Measurements from ENCODE around the gene ACOT7. TPM values are rescaled to one million over a fixed set of nuclear protein-coding genes. Genes with fewer than 3 reads are reported as not detected.

The ACOT7 gene
- total RNA-seq, 1 experiment from 2014 or later: 165 TPM

DNA sequence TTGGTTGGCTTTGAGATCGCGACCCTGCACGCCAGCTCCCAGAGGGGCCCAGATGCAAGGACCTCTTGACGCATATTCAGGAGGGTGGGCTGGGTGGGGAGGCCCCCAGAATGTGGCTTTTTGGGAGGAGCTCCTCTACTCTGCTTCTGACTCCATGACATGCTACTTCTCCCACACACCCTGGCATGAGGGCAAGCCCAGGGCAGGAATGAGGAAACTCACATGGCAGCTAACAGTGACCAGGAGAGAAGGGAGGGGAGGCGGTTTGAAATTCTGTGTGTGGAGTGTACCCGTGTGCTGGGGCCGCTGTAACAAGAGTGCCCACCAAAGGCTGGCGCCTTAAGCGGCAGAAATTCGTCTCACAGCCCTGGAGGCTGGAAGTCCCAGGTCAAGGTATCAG lies 71.4 kb downstream of the ACOT7 start:
- H2AFZ ChIP-seq (ENCODE audit: low read length): no peak overlapping the region
- H3K4me2 ChIP-seq (ENCODE audit: low read length): no peak overlapping the region
- peaks cover 19% of the 10 kb centered on the region for H3K36me3 ChIP-seq (ENCODE audit: low read depth, low read length)
- H3K9me3 ChIP-seq (ENCODE audit: low read length): no peaks in the 10 kb centered on the region
- POLR2A ChIA-PET (ENCODE audit: unreplicated experiment): no interaction called here
- H3K4me3 ChIP-seq (ENCODE audit: low read length): no peak overlapping the region
- no peaks in the 10 kb centered on the region for H4K20me1 ChIP-seq (ENCODE audit: low read length)
- H3K9ac ChIP-seq (ENCODE audit: low read length): no peak overlapping the region
- H3K27ac ChIP-seq (ENCODE audit: low read length): no peak overlapping the region
- H3K79me2 ChIP-seq (ENCODE audit: low read length): no peaks in the 10 kb centered on the region
- intact Hi-C loops (cut with micrococcal nuclease): no loop called here
- no TSS peak for BruUV-seq (replicated peaks)
- TF ChIP-seq, protein P1, sequence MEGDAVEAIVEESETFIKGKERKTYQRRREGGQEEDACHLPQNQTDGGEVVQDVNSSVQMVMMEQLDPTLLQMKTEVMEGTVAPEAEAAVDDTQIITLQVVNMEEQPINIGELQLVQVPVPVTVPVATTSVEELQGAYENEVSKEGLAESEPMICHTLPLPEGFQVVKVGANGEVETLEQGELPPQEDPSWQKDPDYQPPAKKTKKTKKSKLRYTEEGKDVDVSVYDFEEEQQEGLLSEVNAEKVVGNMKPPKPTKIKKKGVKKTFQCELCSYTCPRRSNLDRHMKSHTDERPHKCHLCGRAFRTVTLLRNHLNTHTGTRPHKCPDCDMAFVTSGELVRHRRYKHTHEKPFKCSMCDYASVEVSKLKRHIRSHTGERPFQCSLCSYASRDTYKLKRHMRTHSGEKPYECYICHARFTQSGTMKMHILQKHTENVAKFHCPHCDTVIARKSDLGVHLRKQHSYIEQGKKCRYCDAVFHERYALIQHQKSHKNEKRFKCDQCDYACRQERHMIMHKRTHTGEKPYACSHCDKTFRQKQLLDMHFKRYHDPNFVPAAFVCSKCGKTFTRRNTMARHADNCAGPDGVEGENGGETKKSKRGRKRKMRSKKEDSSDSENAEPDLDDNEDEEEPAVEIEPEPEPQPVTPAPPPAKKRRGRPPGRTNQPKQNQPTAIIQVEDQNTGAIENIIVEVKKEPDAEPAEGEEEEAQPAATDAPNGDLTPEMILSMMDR (conservative IDR thresholded peaks at IDR 0.05; ENCODE audit: low read depth, low read length): no peak
- TF ChIP-seq EZH2 (IDR thresholded peaks at IDR 0.05; ENCODE audit: low read length, unreplicated experiment): no peak
- no peak for TF ChIP-seq EZH2phosphoT487 (IDR thresholded peaks at IDR 0.05; ENCODE audit: borderline replicate concordance, low read length)
- DNase-seq (no peak), ATAC-seq (no peak)
- no peaks in the 10 kb centered on the region for H3K9me2 ChIP-seq (replicated peaks; ENCODE audit: low read length)
- CTCF ChIA-PET: no interaction called here
- peaks cover 25% of the 10 kb centered on the region for H3K4me1 ChIP-seq (ENCODE audit: insufficient read depth, low read length)
- no peaks in the 10 kb centered on the region for H3K27me3 ChIP-seq (ENCODE audit: low read length)
- peaks cover 2% of the 10 kb centered on the region for H3F3A ChIP-seq (ENCODE audit: low read length, unreplicated experiment)

DNA sequence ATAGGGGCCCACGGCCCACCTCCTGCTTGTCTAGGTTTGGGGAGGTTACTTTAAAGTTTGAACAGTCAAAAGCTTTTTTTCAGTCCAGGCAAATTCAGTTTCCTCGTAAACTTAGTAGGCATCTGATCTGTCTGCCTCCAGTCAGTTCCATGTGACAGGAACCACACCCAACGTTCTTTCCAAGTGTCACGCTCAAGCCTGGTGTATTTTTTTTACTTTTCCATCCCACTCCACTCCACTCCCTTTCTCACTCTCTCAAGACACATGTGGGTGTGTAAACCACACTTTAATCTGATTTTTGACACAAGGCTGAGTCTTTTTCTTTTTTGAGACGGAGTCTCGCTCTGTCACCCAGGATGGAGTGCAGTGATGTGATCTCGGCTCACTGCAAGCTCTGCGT lies 72.4 kb downstream of the ACOT7 start:
- CTCF ChIA-PET: interaction anchor here (0.6 kb wide), 1 partner anchor 36 kb away, joined by 3 read pairs; no protein-coding TSS in a partner anchor
- Histone ChIP-seq H3K9me2 (replicated peaks; ENCODE audit: low read length) (no peaks in the 10 kb centered on the region), H3K36me3 (ENCODE audit: low read depth, low read length) (peaks cover 16% of the 10 kb centered on the region), H3K27ac (ENCODE audit: low read length) (peak overlapping the region; percentile 58), H4K20me1 (ENCODE audit: low read length) (no peaks in the 10 kb centered on the region), H3K4me2 (ENCODE audit: low read length) (no peak overlapping the region), H2AFZ (ENCODE audit: low read length) (no peak overlapping the region), H3K27me3 (ENCODE audit: low read length) (no peaks in the 10 kb centered on the region), H3K79me2 (ENCODE audit: low read length) (no peaks in the 10 kb centered on the region), H3K9ac (ENCODE audit: low read length) (peak overlapping the region; percentile 37; the same call in 1 of the 2 replicates), H3F3A (ENCODE audit: low read length, unreplicated experiment) (peaks cover 7% of the 10 kb centered on the region), H3K9me3 (ENCODE audit: low read length) (no peaks in the 10 kb centered on the region), H3K4me1 (ENCODE audit: insufficient read depth, low read length) (peaks cover 35% of the 10 kb centered on the region), H3K4me3 (ENCODE audit: low read length) (no peak overlapping the region)
- no peak for DNase-seq
- no peak for ATAC-seq
- POLR2A ChIA-PET (ENCODE audit: unreplicated experiment): no interaction called here
- BruUV-seq (replicated peaks): no TSS peak
- intact Hi-C loops (cut with micrococcal nuclease): no loop called here
- TF ChIP-seq EZH2 (IDR thresholded peaks at IDR 0.05; ENCODE audit: low read length, unreplicated experiment) (no peak), EZH2phosphoT487 (IDR thresholded peaks at IDR 0.05; ENCODE audit: borderline replicate concordance, low read length) (no peak)
- TF ChIP-seq, protein P1 (conservative IDR thresholded peaks at IDR 0.05; ENCODE audit: low read depth, low read length): no peak

DNA sequence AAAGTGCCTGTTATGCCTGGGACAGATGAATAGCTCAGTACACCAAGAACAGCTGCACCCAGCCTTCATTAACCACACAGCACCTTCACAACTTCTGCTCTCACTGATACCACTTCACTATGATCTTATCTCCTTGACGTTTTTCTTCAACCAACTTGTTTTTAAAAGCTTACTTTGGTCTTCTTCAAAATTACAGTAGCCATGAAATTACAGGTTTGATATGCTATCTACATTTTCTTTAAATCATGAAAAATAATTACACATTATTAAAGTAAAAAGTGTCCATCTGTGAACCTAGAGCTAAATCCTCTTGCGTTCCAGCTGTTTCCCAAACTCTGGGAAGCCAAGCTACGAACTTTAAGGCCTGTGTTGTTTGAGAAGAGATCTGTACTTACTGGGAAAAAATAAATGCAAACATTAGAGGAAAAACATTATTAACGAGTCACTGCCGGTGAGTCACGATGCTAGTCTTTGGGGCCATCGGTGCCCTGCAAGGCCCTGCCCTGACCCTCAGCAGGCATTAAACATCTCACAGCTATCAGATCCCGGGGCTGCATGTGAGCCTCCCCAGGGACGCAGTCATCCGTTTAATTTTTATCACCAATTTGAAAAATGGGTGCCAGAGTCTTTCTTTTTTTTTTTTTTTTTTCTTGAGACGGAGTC lies 76.3 kb downstream of the ACOT7 start:
- Histone ChIP-seq H3K27me3 (ENCODE audit: low read length) (no peaks in the 10 kb centered on the region), H3K4me2 (ENCODE audit: low read length) (peak overlapping the region; percentile 54), H3K79me2 (ENCODE audit: low read length) (no peaks in the 10 kb centered on the region), H2AFZ (ENCODE audit: low read length) (no peak overlapping the region), H3K4me1 (ENCODE audit: insufficient read depth, low read length) (peaks cover 29% of the 10 kb centered on the region), H3K9me3 (ENCODE audit: low read length) (no peaks in the 10 kb centered on the region), H3K9me2 (replicated peaks; ENCODE audit: low read length) (no peaks in the 10 kb centered on the region), H3F3A (ENCODE audit: low read length, unreplicated experiment) (peaks cover 7% of the 10 kb centered on the region), H3K4me3 (ENCODE audit: low read length) (no peak overlapping the region), H3K9ac (ENCODE audit: low read length) (peak overlapping the region; percentile 89), H3K36me3 (ENCODE audit: low read depth, low read length) (peaks cover 18% of the 10 kb centered on the region), H4K20me1 (ENCODE audit: low read length) (no peaks in the 10 kb centered on the region), H3K27ac (ENCODE audit: low read length) (peak overlapping the region; percentile 95)
- intact Hi-C loops (cut with micrococcal nuclease): loop anchor here (1.0 kb wide), 1 partner anchor 17 kb away; no protein-coding TSS in a partner anchor
- DNase-seq: peak; percentile 91
- BruUV-seq (replicated peaks): TSS peak; percentile 98
- POLR2A ChIA-PET (ENCODE audit: unreplicated experiment): interaction anchor here (0.5 to 1.0 kb wide), 6 partner anchors 16 to 1710 kb away, joined by 3 to 23 read pairs (median 4); no protein-coding TSS in a partner anchor
- ATAC-seq: peak; percentile 94
- CTCF ChIA-PET: interaction anchor here (0.7 to 1.5 kb wide), 2 partner anchors 19 to 71 kb away, joined by 3 to 6 read pairs; no protein-coding TSS in a partner anchor
- TF ChIP-seq EZH2 (IDR thresholded peaks at IDR 0.05; ENCODE audit: low read length, unreplicated experiment): no peak
- TF ChIP-seq, protein P1 (conservative IDR thresholded peaks at IDR 0.05; ENCODE audit: low read depth, low read length): no peak
- no peak for TF ChIP-seq EZH2phosphoT487 (IDR thresholded peaks at IDR 0.05; ENCODE audit: borderline replicate concordance, low read length)

All from PC-3 (cell line).